ELF-1 (cell line): ENCODE results near the gene RAG1.

ENCODE experiments used
- DNase-seq: peaks from one replicate; pipeline ENCODE4 v3.0.0-alpha.2; 2016; ENCODE audit warnings: low read depth, low spot score

RAG1 gene

GRCh38 chr11:36628141-36628540, 60.3 kb downstream of the RAG1 start:
- DNase-seq, result no peak

DNA sequence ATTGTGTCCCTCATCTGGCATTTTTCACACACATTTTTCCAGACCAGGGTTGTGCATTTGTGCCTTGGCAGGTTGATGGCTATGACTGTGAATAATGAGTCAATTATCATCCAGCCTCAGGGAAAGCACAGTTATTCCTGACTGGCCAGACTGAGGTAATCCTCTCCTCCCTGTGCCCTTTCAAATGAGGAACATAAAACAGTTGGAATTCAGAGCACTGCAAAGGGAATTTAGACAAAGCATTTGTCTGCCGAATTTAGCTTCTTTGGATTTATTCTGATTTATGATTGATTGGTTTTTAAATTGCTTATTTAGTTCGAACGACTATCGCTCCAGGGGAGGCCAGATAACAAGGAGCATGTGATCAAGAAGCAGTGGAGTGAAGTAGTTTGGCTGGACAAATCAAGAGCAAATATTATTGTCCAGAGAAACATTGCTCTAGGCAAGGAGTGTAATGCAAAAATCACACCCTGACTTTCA, 61.0 kb downstream of the RAG1 start:
- DNase-seq, result peak; percentile 14
